Fibroblast of lung (primary cell): ENCODE data around the gene KIF4B. TPM values are rescaled to one million over a fixed set of nuclear protein-coding genes. Genes with fewer than 3 reads are reported as not detected.
"Not testable (repeated sequence)": the region's sequence is repeated elsewhere in the genome, so short reads cannot be mapped to it uniquely, and the experiment has no call there.

ENCODE experiments used
- DNase-seq, 2 donors: peaks; one replicate each; pipeline versions ENCODE4 v3.0.0 to v3.0.0-alpha.2; 2010; ENCODE audit warnings: low read depth in 2 of 2
- H2AFZ ChIP-seq: 2 replicates; pipeline ENCODE4 v1.5.1; 2012; ENCODE audit warnings: low read length, control low read depth, inconsistent platforms
- H3K27ac ChIP-seq: 2 replicates; pipeline ENCODE4 v1.5.1; 2011; ENCODE audit warnings: low read length, control low read depth; ENCODE audit not compliant: insufficient read depth
- H3K27me3 ChIP-seq: 2 replicates; pipeline ENCODE4 v1.5.1; 2011; ENCODE audit warnings: mild to moderate bottlenecking, low read length; ENCODE audit not compliant: control insufficient read depth, insufficient read depth
- H3K36me3 ChIP-seq: 2 replicates; pipeline ENCODE4 v1.5.1; 2011; ENCODE audit warnings: low read length; ENCODE audit not compliant: control insufficient read depth, insufficient read depth
- H3K4me1 ChIP-seq: 2 replicates; pipeline ENCODE4 v1.5.1; 2011; ENCODE audit warnings: low read length; ENCODE audit not compliant: control insufficient read depth, insufficient read depth; ENCODE audit errors: extremely low read depth
- H3K4me2 ChIP-seq: 2 replicates; pipeline ENCODE4 v1.5.1; 2011; ENCODE audit warnings: low read length, control low read depth; ENCODE audit not compliant: insufficient read depth; ENCODE audit errors: extremely low read depth
- H3K4me3 ChIP-seq, 4 experiments: fragments of 200-600 bp in 1 of 4; sonication (generic) in 1 of 4; replicated peaks in 1 of 4; 2 replicates each; pipeline ENCODE4 v1.5.1; 2011 to 2016; ENCODE audit warnings: low read length in 4 of 4, low read depth in 3 of 4, mild to moderate bottlenecking in 3 of 4, control low read depth in 2 of 4, inconsistent platforms in 1 of 4, mixed read lengths in 1 of 4; ENCODE audit not compliant: insufficient read depth in 1 of 4; ENCODE audit errors: control extremely low read depth in 1 of 4
- H3K79me2 ChIP-seq: 2 replicates; pipeline ENCODE4 v1.5.1; 2012; ENCODE audit warnings: mild to moderate bottlenecking, low read length, inconsistent platforms; ENCODE audit not compliant: control insufficient read depth, insufficient read depth
- H3K9ac ChIP-seq: 2 replicates; pipeline ENCODE4 v1.5.1; 2011; ENCODE audit warnings: mild to moderate bottlenecking, low read length, control low read depth; ENCODE audit not compliant: insufficient read depth
- H3K9me3 ChIP-seq: 2 replicates; pipeline ENCODE4 v1.5.1; 2012; ENCODE audit warnings: low read depth, low read length; ENCODE audit not compliant: control insufficient read depth, insufficient read depth
- H4K20me1 ChIP-seq: 2 replicates; pipeline ENCODE4 v1.5.1; 2011; ENCODE audit warnings: low read length; ENCODE audit not compliant: control insufficient read depth, insufficient read depth; ENCODE audit errors: extremely low read depth
- EZH2 ChIP-seq: IDR thresholded peaks from 2 replicates; pipeline ENCODE4 v1.5.1; 2012; ENCODE audit warnings: low read length, control low read depth, mild to moderate bottlenecking; ENCODE audit errors: missing control alignments
- polyA plus RNA-seq, 2 donors: library from polyadenylated mRNA; depleted of rRNA in 1 of 2; stranded (reverse) in 1 of 2; unstranded in 1 of 2; fragments of >200 nt; gene quantifications; 2 replicates each; pipeline ENCODE4 v1.2.1, GENCODE V29; 2011 to 2012; ENCODE audit warnings: missing spikeins in 1 of 2
- total RNA-seq: library from RNA; depleted of rRNA; stranded (reverse); fragments of >200 nt; gene quantifications from 2 replicates; pipeline ENCODE4 v1.2.1, GENCODE V29; 2014
- TF ChIP-seq, protein P1 (sequence below), 2 donors: IDR thresholded peaks in 1 of 2; conservative IDR thresholded peaks in 1 of 2; 1 replicate in 1 of 2; 2 replicates in 1 of 2; pipeline ENCODE4 v1.5.1; 2011 to 2012; ENCODE audit warnings: low read length in 2 of 2, control low read depth in 1 of 2, inconsistent platforms in 1 of 2, low read depth in 1 of 2, mild to moderate bottlenecking in 1 of 2

The KIF4B gene
- total and polyA plus RNA-seq, 2 donors (not counting 1 experiment from before 2014, with no cell fraction given) = under 0.01 to 0.01 TPM

DNA sequence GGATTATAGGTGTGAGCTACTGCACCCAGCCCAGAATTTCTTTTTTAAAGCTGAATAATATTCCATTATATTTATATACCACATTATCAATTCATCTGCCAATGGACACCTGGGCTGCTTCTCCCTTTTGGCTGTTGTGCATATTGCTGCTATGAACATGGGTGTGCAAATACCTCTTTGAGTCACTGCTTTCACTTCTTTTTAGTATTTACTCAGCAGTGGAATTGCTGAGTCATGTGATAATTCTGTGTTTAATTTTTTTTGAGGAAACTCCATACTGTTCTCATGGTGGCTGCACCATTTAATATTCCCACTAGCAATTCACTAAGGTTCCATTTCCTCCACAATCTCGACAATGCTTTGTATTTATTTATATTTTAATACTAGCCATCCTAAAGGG lies 36.1 kb upstream of the KIF4B start:
- no peak overlapping the region for H3K4me3 ChIP-seq
- H3K27ac ChIP-seq = no peak overlapping the region
- no peaks in the 10 kb centered on the region for H3K79me2 ChIP-seq
- H3K27me3 ChIP-seq = no peaks in the 10 kb centered on the region
- H3K36me3 ChIP-seq = no peaks in the 10 kb centered on the region
- no peaks in the 10 kb centered on the region for H4K20me1 ChIP-seq
- no peak overlapping the region for H3K9ac ChIP-seq
- H3K4me1 ChIP-seq = no peaks in the 10 kb centered on the region
- H3K4me2 ChIP-seq = no peak overlapping the region
- H2AFZ ChIP-seq = no peak overlapping the region
- TF ChIP-seq, protein P1, sequence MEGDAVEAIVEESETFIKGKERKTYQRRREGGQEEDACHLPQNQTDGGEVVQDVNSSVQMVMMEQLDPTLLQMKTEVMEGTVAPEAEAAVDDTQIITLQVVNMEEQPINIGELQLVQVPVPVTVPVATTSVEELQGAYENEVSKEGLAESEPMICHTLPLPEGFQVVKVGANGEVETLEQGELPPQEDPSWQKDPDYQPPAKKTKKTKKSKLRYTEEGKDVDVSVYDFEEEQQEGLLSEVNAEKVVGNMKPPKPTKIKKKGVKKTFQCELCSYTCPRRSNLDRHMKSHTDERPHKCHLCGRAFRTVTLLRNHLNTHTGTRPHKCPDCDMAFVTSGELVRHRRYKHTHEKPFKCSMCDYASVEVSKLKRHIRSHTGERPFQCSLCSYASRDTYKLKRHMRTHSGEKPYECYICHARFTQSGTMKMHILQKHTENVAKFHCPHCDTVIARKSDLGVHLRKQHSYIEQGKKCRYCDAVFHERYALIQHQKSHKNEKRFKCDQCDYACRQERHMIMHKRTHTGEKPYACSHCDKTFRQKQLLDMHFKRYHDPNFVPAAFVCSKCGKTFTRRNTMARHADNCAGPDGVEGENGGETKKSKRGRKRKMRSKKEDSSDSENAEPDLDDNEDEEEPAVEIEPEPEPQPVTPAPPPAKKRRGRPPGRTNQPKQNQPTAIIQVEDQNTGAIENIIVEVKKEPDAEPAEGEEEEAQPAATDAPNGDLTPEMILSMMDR (conservative IDR thresholded peaks at IDR 0.05 in 1 of 2, IDR thresholded peaks at IDR 0.05 in 1 of 2; ENCODE audit: low read depth in 1 of 2, low read length in 2 of 2) = no peak
- no peak for TF ChIP-seq EZH2
- no peaks in the 10 kb centered on the region for H3K9me3 ChIP-seq
- DNase-seq = peak; percentile 13 to 15

DNA sequence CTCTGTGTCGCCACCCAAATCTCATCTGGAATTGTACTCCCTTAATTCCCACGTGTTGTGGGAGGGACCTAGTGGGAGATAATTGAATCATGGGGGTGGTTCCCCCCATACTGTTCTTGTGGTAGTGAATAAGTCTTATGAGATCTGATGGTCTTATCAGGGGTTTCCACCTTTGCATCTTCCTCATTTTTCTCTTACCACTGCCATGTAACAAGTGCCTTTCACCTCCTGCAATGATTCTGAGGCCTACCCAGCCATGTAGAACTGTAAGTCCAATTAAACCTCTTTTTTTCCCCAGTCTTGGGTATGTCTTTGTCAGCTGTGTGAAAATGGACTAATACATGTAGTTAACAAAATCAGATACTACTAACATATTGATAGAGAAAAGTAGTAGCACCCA lies 35.3 kb upstream of the KIF4B start:
- not testable (repeated sequence) for H3K36me3 ChIP-seq, H3K9ac ChIP-seq, H3K4me3 ChIP-seq, H3K27me3 ChIP-seq, H2AFZ ChIP-seq, H3K4me1 ChIP-seq, H4K20me1 ChIP-seq, H3K9me3 ChIP-seq, DNase-seq, H3K79me2 ChIP-seq, H3K27ac ChIP-seq, H3K4me2 ChIP-seq

DNA sequence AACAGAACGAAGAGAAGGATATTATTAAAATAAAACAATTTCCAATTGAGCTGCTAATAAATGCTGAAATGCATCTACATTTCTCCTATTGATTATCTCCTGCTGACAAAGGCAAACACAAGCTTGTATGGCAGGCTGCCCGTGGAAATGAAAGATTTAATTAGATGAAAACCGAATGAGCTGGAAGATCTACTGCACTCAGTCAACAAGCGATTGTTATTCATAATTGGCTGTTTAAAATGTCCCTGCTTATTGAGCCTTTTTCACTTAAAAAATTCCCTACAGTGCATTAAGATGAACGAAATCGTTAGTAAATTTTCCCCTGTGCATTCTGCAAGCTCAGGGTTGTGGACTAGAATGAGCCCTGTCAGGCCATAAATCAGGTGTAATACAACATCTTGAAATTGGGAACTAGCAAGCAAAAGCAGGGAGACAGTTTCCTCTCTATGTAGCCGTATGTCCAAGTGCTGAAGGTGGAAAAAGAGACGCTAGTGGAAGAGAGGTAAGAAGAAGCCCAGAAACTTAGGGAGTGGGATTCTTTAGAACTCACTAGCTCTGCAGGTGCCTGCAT lies 28.5 kb upstream of the KIF4B start:
- Histone ChIP-seq H3K79me2 (no peaks in the 10 kb centered on the region), H3K27me3 (no peaks in the 10 kb centered on the region), H3K27ac (no peak overlapping the region), H3K4me2 (no peak overlapping the region), H4K20me1 (no peaks in the 10 kb centered on the region), H2AFZ (no peak overlapping the region), H3K9ac (no peak overlapping the region), H3K4me3 (no peak overlapping the region), H3K4me1 (no peaks in the 10 kb centered on the region), H3K36me3 (no peaks in the 10 kb centered on the region), H3K9me3 (no peaks in the 10 kb centered on the region)
- TF ChIP-seq, protein P1 (conservative IDR thresholded peaks at IDR 0.05 in 1 of 2, IDR thresholded peaks at IDR 0.05 in 1 of 2; ENCODE audit: low read depth in 1 of 2, low read length in 2 of 2) = no peak
- no peak for TF ChIP-seq EZH2
- DNase-seq = no peak
